SK-N-SH treated with all-trans-retinoic acid at 6 μM for 48 hours (cell line): Measurements from ENCODE around the gene FAT1.

ENCODE experiments used
- CREB5 ChIP-seq: fragments of 250-450 bp; sonication (Bioruptor Pico); IDR thresholded peaks from 2 replicates; pipeline ENCODE4 v1.5.1; 2020; ENCODE audit warnings: low read depth, mild to moderate bottlenecking, moderate library complexity
- CSDC2 ChIP-seq: fragments of 250-450 bp; sonication (Bioruptor Pico); IDR thresholded peaks from 2 replicates; pipeline ENCODE4 v1.5.0; 2020; ENCODE audit warnings: mild to moderate bottlenecking, moderate library complexity
- ESRRG ChIP-seq: fragments of 250-450 bp; sonication (Bioruptor Pico); IDR thresholded peaks from 2 replicates; pipeline ENCODE4 v1.6.1; 2021; ENCODE audit warnings: mild to moderate bottlenecking
- PATZ1 ChIP-seq: fragments of 250-450 bp; sonication (Bioruptor Pico); IDR thresholded peaks from 2 replicates; pipeline ENCODE4 v1.8.0; 2020; ENCODE audit warnings: mild to moderate bottlenecking, moderate library complexity, borderline replicate concordance
- POU6F1 ChIP-seq: fragments of 250-450 bp; sonication (Bioruptor Pico); IDR thresholded peaks from 2 replicates; pipeline ENCODE4 v1.8.0; 2021; ENCODE audit warnings: low read depth, mild to moderate bottlenecking, moderate library complexity, borderline replicate concordance
- SNAI2 ChIP-seq: fragments of 250-450 bp; sonication (Bioruptor Pico); IDR thresholded peaks from 2 replicates; pipeline ENCODE4 v1.5.0; 2020; ENCODE audit warnings: mild to moderate bottlenecking, moderate library complexity
- TOX ChIP-seq: fragments of 250-450 bp; sonication (Bioruptor Pico); IDR thresholded peaks from 2 replicates; pipeline ENCODE4 v1.8.0; 2021; ENCODE audit warnings: mild to moderate bottlenecking, moderate library complexity, borderline replicate concordance
- TSHZ2 ChIP-seq: fragments of 250-450 bp; sonication (Bioruptor Pico); IDR thresholded peaks from 2 replicates; pipeline ENCODE4 v1.5.0; 2020; ENCODE audit warnings: mild to moderate bottlenecking, moderate library complexity
- ZFP3 ChIP-seq: fragments of 250-450 bp; sonication (Bioruptor Pico); IDR thresholded peaks from 2 replicates; pipeline ENCODE4 v1.5.0; 2020; ENCODE audit warnings: mild to moderate bottlenecking, moderate library complexity
- ZFP30 ChIP-seq: fragments of 450-650 bp; formaldehyde crosslinking; IDR thresholded peaks from 2 replicates; pipeline ENCODE4 v1.5.0; 2022; ENCODE audit warnings: mild to moderate bottlenecking, moderate library complexity

GRCh38 chr4:186719925-186720694 is 3.5 kb downstream of the FAT1 start:
- TF ChIP-seq CSDC2 (no peak), TSHZ2 (no peak), ZFP30 (no peak), TOX (no peak), CREB5 (CRISPR knock-in tag) (no peak), POU6F1 (CRISPR knock-in tag) (no peak), SNAI2 (CRISPR knock-in tag) (no peak), PATZ1 (CRISPR knock-in tag) (no peak), ZFP3 (CRISPR knock-in tag) (no peak), ESRRG (CRISPR knock-in tag) (no peak)
